ENCODE results near the gene KLHL33. TPM values are rescaled to one million over a fixed set of nuclear protein-coding genes. Genes with fewer than 3 reads are reported as not detected.

KLHL33 gene
- total and polyA plus RNA-seq, 10 of the 15 experiments (the other 5 are each of a cell fraction or from before 2014, with no cell fraction given) = 0.01 to 0.16 (median 0.04) TPM; not detected in 5

- peak; percentile 40 for TF ChIP-seq SKIL (IDR thresholded peaks at IDR 0.05; ENCODE audit: low read depth, poor library complexity, severe bottlenecking)
- TF ChIP-seq RAD51 (IDR thresholded peaks at IDR 0.05) = peak; percentile 100
- TF ChIP-seq HSF1 (IDR thresholded peaks at IDR 0.05; ENCODE audit: low read depth, low read length) = no peak
- TF ChIP-seq EED (IDR thresholded peaks at IDR 0.05; ENCODE audit: low read depth) = peak; percentile 61; the same call in 1 of the 2 replicates
- TF ChIP-seq RUNX3 (IDR thresholded peaks at IDR 0.05; ENCODE audit: low read length) = peak; percentile 38
- TF ChIP-seq MEF2B (IDR thresholded peaks at IDR 0.05; ENCODE audit: partially characterized antibody, poor library complexity, severe bottlenecking) = peak; percentile 86
- peak; percentile 40; the same call in 1 of the 2 replicates for TF ChIP-seq ZNF687 (IDR thresholded peaks at IDR 0.05)
- TF ChIP-seq NR2F1 (conservative IDR thresholded peaks at IDR 0.05) = 0 out of 2 replicates have a peak, but pooled peaks have one; percentile 57
- TF ChIP-seq ZNF217 (IDR thresholded peaks at IDR 0.05) = no peak
- no peak for TF ChIP-seq HDAC2 (IDR thresholded peaks at IDR 0.05)
- TF ChIP-seq SMAD5 (IDR thresholded peaks at IDR 0.05; ENCODE audit: low read depth) = 0 out of 2 replicates have a peak, but pooled peaks have one; percentile 67
- no peak for TF ChIP-seq NR2C1 (IDR thresholded peaks at IDR 0.05)
- TF ChIP-seq DPF2 (IDR thresholded peaks at IDR 0.05) = peak; percentile 81
- TF ChIP-seq ZBED1 (IDR thresholded peaks at IDR 0.05; ENCODE audit: borderline replicate concordance) = no peak
- TF ChIP-seq HDAC6 (IDR thresholded peaks at IDR 0.05; ENCODE audit: unreplicated experiment) = no peak
- TF ChIP-seq POU2F2 (IDR thresholded peaks at IDR 0.05; ENCODE audit: borderline replicate concordance, low read depth, low read length) = peak; percentile 94
- TF ChIP-seq TCF3 (IDR thresholded peaks at IDR 0.05; ENCODE audit: borderline replicate concordance, insufficient read depth, low read depth, low read length) = no peak
- TF ChIP-seq FOXM1 (IDR thresholded peaks at IDR 0.05; ENCODE audit: low read depth, low read length) = peak; percentile 42; the same call in 1 of the 2 replicates
- TF ChIP-seq MLLT1 (IDR thresholded peaks at IDR 0.05) = peak; percentile 96
Observed at GRCh38 chr14:20461225-20462141, 25.5 kb upstream of the KLHL33 start, which contains the start of gene PIP4P1 (continued).

Measured in GM12878 (cell line).